ENCODE data around the gene CTSZ.
"Not testable (repeated sequence)": the region's sequence is repeated elsewhere in the genome, so short reads cannot be mapped to it uniquely, and the experiment has no call there.

Gene CTSZ

DNA sequence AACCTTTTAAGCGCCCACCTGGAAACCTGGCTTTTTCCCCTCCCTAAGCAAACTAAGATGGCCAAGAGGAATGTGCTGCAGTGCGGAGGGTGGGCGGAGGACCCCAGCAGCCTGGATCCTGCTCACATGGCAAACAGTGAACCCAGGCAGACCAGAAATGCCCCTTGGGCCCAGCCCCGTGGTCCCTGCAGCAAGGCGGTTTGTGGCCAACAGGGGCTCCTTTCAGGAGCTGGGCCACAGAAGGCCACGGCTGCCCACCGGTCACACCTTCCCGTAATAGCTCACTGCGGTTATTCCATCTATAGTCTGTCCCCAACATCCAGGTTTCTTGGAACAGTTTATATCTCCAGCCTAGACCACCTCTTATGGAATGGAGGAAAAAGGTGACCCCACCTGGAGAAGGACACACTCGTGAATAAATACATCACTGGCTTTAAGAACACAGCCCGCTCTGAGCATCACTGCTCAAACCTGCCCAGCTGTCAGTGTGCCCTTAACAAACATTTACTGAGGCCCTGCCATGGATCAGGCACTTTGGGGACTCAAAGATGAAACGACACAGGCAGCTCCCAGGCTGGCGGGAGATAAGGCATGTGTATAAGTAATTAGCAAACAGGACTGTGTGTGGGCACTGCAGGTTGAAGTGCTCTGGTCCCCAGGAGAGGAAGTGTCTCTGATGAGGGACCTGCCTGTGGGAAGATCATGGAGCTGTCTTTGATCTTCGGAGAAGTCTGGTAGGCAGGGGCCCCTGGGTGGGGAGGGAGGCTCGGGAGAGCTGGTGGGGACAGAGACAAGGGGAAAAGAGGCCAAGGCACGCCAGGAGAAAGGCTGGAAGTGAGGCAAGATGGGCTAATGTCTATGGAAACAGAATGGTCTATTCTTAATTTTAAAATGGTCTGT, 9.0 kb upstream of the CTSZ start:
- TF ChIP-seq, protein P1, sequence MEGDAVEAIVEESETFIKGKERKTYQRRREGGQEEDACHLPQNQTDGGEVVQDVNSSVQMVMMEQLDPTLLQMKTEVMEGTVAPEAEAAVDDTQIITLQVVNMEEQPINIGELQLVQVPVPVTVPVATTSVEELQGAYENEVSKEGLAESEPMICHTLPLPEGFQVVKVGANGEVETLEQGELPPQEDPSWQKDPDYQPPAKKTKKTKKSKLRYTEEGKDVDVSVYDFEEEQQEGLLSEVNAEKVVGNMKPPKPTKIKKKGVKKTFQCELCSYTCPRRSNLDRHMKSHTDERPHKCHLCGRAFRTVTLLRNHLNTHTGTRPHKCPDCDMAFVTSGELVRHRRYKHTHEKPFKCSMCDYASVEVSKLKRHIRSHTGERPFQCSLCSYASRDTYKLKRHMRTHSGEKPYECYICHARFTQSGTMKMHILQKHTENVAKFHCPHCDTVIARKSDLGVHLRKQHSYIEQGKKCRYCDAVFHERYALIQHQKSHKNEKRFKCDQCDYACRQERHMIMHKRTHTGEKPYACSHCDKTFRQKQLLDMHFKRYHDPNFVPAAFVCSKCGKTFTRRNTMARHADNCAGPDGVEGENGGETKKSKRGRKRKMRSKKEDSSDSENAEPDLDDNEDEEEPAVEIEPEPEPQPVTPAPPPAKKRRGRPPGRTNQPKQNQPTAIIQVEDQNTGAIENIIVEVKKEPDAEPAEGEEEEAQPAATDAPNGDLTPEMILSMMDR (conservative IDR thresholded peaks at IDR 0.05) = no peak
- no peak overlapping the region for H3K27ac ChIP-seq

DNA sequence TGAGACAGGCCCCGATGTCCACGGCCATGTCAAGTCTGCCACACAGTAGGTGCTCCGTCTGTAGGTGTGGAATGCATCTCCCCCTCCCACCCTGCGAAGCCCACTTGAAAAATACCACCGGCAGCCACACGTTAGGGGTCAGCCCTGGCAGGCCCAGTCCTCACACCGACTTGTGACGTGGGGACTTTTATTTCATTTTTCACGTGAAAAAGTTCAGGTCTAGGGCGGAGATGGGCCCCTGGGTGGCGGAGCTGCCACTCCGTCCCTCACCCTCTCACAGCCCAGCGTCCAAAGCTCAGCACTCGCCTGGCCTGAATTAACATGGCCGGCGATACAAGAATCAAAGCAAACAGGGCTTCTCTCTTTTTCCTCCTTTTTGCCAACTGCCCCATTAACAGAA, 8.4 kb upstream of the CTSZ start:
- TF ChIP-seq, protein P1 (conservative IDR thresholded peaks at IDR 0.05) = no peak
- no peak overlapping the region for H3K27ac ChIP-seq

DNA sequence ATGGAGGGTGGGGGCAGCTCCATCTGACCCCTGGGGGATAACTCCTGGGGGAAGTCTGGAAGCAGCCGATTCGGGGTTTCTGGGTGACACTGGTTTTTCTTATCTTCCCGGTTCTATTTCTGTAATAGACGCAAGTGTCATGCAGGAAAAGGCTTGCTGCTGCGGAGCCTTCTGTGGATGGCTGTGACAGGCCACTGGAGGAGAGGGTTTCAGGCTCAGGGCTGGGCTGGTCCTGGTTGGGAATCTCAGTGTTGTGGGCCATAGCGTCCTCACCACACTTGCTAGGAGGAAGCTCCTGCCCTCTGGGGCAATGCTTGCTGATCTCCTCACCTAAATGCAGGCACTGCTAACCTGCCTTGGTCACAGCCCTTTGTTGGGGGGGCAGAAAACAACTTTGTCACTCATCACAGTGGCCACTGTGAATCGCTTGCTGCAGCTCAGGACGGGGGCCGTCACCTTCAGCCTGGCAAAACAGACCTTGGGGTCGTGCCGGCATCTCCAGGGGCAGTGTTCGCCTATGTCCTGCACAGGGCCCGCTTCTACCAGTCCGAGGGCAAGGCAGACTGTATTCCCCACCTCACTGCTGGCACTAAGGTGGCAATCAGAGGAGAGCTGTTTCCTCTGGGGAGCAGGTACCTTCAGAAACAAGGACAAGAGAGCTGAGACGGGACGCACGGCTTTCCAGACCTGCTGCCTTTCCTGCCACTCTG, 7.8 kb upstream of the CTSZ start:
- no peak overlapping the region for H3K27ac ChIP-seq

DNA sequence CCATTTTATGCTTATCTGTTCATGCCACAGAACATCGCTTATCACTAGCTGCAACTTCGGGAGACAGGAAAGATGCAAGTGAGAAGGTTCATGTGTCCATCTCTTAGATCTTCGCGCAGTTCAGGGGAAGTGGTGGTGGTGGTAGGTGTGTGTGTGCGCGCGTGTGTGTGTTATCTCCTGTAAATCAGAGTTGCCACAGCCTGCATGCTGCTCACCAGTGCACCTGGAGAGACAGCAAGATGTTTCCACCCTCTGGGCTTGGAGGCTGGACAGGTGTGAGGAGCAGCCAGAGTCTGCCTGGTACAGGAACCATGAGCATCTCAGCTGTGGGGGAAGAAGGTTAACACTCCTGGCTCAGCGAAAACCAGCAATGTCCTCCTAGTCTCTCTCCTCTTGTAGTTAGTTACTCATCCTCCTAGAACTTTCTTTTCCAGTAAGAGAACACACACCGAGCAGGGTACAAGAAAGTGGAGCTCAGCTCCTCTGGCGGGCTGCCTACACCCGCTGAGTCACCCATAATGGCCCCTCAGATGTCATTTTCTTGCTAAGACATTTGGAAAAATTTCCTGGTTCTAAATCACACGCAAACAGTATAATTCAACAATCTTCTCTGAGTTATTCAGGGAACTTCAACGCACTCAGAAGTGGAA, 7.0 kb upstream of the CTSZ start:
- H3K27ac ChIP-seq = no peak overlapping the region
- TF ChIP-seq, protein P1 (conservative IDR thresholded peaks at IDR 0.05) = no peak

More for the DNA sequence above, 7.8 kb upstream of the CTSZ start:
- TF ChIP-seq, protein P1 (conservative IDR thresholded peaks at IDR 0.05) = no peak

DNA sequence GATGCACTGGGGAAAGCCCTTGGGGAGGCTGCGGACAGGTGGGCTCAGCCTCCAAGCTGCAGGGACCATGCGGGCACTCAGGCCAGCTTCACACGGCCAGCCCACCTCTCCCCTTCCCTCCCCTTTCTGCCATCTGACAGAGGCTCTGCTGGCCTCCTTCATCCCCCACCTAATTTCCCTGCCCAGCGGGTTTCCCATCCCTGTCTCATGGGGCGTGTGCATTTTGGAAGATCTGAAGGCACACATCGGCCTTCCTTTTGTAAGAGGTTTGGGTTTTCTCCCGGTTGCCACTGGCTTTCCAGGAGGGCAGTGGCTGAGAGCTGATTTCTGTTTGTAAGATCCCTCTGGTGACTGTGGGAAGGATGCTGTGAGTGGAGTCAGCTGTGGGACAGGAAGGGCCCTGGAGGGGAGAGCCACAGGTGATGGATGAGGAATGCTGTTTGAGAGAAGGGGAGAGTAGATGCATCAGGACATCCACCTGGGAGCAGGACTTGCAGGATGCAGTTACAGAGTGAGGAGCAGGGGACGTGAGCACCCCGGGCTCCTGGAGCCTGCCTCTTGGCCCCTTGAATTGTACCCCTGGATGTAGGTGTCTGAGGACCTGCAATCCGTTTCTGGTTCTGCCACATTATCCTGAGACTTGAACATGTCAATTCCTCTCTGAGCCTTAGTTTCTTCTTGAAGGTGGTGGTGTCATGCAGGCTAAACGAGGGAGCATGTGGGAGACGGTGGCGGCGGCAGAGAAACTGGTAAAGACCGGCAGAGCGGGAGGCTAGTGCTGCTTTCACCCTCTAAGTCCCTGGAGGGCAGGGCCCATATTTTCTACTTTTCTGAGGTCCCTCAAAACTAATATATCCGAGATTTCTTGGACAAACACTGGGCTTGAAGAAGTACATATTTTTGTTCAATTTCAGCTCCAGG, 6.2 kb upstream of the CTSZ start:
- no peak overlapping the region for H3K27ac ChIP-seq

DNA sequence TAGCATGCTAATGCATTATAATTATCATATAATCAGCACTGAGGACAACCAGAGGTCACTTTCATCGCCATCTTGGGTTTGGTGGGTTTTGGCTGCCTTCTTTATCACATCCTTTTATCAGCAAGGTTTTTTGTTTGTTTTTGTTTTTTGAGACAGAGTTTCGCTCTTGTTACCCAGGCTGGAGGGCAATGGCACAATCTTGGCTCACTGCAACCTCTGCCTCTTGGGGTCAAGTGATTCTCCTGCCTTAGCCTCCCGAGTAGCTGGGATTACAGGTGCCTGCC, 4.8 kb upstream of the CTSZ start:
- H3K27ac ChIP-seq = not testable (repeated sequence)

More for the DNA sequence above, 6.2 kb upstream of the CTSZ start:
- TF ChIP-seq, protein P1 (conservative IDR thresholded peaks at IDR 0.05) = no peak

DNA sequence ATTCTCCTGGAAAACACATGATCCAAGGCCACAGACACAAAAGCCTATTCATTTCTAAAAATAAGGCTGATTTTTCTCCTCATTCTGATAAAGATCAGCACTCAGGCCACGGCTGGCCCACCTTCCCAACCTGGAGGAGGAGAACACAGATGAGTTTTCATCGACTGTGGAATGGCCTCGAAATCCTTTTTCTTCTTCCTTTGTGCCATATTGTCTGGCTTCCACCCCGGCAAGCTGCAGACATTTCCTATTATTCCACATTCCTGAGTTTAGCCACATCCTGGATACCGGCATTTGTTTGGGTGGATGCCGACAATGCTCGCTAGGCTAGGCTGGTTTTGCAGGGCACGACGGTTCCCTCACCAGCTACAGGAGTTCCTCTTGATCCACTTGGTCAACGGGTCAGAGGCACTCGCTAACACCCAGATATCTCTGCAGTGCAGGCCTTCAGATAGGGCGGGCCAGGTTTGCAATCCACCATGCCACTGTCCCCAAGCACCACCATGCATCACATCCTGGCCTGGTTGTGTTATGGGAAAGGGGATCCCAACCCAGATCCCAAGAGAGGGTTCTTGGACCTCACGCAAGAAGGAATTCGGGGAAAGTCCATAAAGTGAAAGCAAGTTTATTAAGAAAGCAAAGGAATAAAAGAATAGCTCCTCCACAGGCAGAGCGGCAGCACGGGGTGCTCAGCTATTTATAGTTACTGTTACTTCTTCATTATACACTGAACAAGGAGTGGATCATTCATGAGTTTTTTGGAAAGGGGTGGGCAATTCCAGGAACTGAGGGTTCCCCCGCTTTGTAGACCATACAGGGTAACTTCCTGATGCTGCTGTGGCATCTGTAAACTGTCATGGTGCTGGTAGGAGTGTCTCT, 4.2 kb upstream of the CTSZ start:
- H3K27ac ChIP-seq = no peak overlapping the region
- TF ChIP-seq, protein P1 (conservative IDR thresholded peaks at IDR 0.05) = no peak

Data from VCaP (cell line).